Lung (tissue), 12 donors: ENCODE measurements around the gene STAT6. TPM values are rescaled to one million over a fixed set of nuclear protein-coding genes. Genes with fewer than 3 reads are reported as not detected.

Experiments
- ATAC-seq: fragments of 200-7000 bp; cut with Tn5 transposase; one replicate; pipeline ENCODE4 v1.9.1; 2020; ENCODE audit warnings: moderate number of reproducible peaks; ENCODE audit not compliant: insufficient read depth, low FRiP score
- DNase-seq, 3 donors: peaks; one replicate each; pipeline ENCODE4 v3.0.0-alpha.2; 2013 to 2017
- H3K27ac ChIP-seq, 2 donors: one replicate each; pipeline ENCODE4 v1.5.1; 2013; ENCODE audit warnings: mild to moderate bottlenecking in 2 of 2, moderate library complexity in 2 of 2, control low read depth in 1 of 2, inconsistent platforms in 1 of 2, low read depth in 1 of 2, low read length in 1 of 2
- H3K27me3 ChIP-seq, 3 donors: one replicate each; pipeline ENCODE4 v1.5.1; 2013; ENCODE audit warnings: low read length in 2 of 3; ENCODE audit not compliant: control insufficient read depth in 3 of 3, insufficient read depth in 3 of 3
- H3K36me3 ChIP-seq, 4 donors: one replicate each; pipeline ENCODE4 v1.5.1; 2013; ENCODE audit warnings: low read length in 4 of 4, mild to moderate bottlenecking in 1 of 4, moderate library complexity in 1 of 4; ENCODE audit not compliant: control insufficient read depth in 4 of 4, insufficient read depth in 4 of 4
- H3K4me1 ChIP-seq, 5 donors: one replicate each; pipeline ENCODE4 v1.5.1; 2013; ENCODE audit warnings: low read length in 5 of 5, mild to moderate bottlenecking in 2 of 5, moderate library complexity in 1 of 5; ENCODE audit not compliant: control insufficient read depth in 5 of 5, insufficient read depth in 5 of 5
- H3K4me3 ChIP-seq: one replicate; pipeline ENCODE4 v1.5.1; 2013; ENCODE audit warnings: mild to moderate bottlenecking, control low read depth, moderate library complexity
- H3K9ac ChIP-seq, 2 donors: one replicate each; pipeline ENCODE4 v1.5.1; 2013; ENCODE audit warnings: low read length in 2 of 2, control low read depth in 1 of 2; ENCODE audit not compliant: insufficient read depth in 1 of 2
- H3K9me3 ChIP-seq, 4 donors: one replicate each; pipeline ENCODE4 v1.5.1; 2013; ENCODE audit warnings: low read length in 3 of 4, mild to moderate bottlenecking in 1 of 4, moderate library complexity in 1 of 4; ENCODE audit not compliant: control insufficient read depth in 4 of 4, insufficient read depth in 3 of 4
- CTCF ChIP-seq: IDR thresholded peaks from 2 replicates; pipeline ENCODE4 v1.5.1; 2012; ENCODE audit warnings: mild to moderate bottlenecking; ENCODE audit errors: control extremely low read depth, extremely low read depth
- WGBS, 2 donors: extraction: QIAGEN DNeasy Blood & Tissue Kit; methylation state at CpG; one replicate each; pipeline ENCODE4 v1.1.7; 2013; 5-methylcytosine and 5-hydroxymethylcytosine counted together
- polyA plus RNA-seq, 2 donors: library from polyadenylated mRNA; stranded (reverse); fragments of 200-250 nt; gene quantifications; one replicate each; pipeline ENCODE4 v1.2.1, GENCODE V29; 2013
- total RNA-seq, 2 donors: library from RNA; depleted of rRNA in 1 of 2; stranded (reverse); fragments of >200 nt in 1 of 2; gene quantifications; one replicate each; pipeline ENCODE4 v1.2.1, GENCODE V29; 2014 to 2021
- donor health status: control.
- donor health status: control.
- donor health status: Bipolar disorder and iron deficiency.
- donor health status: healthy.
- donor health status: DM: yes; HTN: yes; CAD: no.

STAT6 gene
- total and polyA plus RNA-seq, 4 donors = 118 to 216 (median 174) TPM

DNA sequence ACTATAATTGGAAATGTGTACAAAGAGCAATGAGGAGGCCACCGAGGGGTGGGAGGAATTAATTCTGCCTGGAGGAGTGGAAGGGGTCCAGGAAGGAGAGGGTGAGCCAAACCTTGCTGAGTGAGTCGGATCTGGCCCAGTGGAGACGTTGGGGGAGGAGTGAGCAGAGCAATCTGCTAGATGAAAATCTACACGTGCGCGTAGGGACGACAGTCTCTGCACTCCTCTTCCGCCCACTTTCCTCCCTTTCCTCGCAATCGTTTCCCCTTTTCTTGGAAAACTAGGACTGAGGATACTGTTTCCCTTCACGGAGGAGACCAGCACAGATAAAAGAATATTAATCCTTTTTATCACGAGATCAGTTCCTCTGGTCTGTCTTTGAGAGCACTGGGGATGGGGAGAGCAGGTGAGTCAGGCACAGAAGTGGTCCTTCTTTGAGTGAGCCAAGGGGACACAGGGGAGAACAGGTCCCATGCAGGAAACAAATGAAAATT lies 25.1 kb downstream of the STAT6 start:
- Histone ChIP-seq H3K9ac (peak overlapping the region; percentile 41 to 69), H3K27me3 (no peaks in the 10 kb centered on the region), H3K27ac (peak overlapping the region; percentile 98 to 99), H3K36me3 (peaks cover 0 to 4% (median under 1%) of the 10 kb centered on the region in 4 donors), H3K4me1 (peaks cover 0 to 34% (median 16%) of the 10 kb centered on the region in 5 donors), H3K9me3 (no peaks in the 10 kb centered on the region), H3K4me3 (no peak overlapping the region)
- TF ChIP-seq CTCF = no peak
- WGBS, 2 donors = 7 to 14% methylated on average over 12 of the region's 12 CpGs
- DNase-seq (peak; percentile 85 to 95 (median 90)), ATAC-seq (no peak)

DNA sequence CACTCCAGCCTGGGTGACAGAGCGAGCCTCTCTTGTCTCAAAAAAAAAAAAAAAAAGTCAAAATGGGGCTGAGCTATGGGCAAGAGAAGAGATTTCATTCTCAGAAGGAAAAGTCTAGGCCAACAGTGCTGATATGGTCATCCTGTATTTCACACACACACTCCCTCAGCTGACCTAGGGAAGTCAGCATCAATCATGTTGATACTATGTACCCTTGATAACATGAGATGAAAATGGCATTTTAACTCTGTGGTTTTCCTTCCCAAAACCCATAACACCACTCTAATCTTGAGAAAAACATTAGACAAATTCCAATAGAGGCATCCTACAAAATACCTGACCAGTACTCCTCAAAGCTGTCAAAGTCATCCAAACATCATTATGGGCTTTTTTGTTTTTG lies 30.3 kb downstream of the STAT6 start:
- TF ChIP-seq CTCF = no peak
- ATAC-seq (no peak), DNase-seq (no peak)
- H3K27me3 ChIP-seq = no peaks in the 10 kb centered on the region
- H3K4me1 ChIP-seq = peaks cover 0 to 26% (median 16%) of the 10 kb centered on the region in 5 donors
- H3K27ac ChIP-seq = no peak overlapping the region
- peaks cover 0 to 3% (median 2%) of the 10 kb centered on the region in 4 donors for H3K36me3 ChIP-seq
- H3K9ac ChIP-seq = no peak overlapping the region
- WGBS, 2 donors = 94 to 100% methylated on average over 1 of the region's 1 CpG
- no peak overlapping the region for H3K4me3 ChIP-seq
- no peaks in the 10 kb centered on the region for H3K9me3 ChIP-seq

DNA sequence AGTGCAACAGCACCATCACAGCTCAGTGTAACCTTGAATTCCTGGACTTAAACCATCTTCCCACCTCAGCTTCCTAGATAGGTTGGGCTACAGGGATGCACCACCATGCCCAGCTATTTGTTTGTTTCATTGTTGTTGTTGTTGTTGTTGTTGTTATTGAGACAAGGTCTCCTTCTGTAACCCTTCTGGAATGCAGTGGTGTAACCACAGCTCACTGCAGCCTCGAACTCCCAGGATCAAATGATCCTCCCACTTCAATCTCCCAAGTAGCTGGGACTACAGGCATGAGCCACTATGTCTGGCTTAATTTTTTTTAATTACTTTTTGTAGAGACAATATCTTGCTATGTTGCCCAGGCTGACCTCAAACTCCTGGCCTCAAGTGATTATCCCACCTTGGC lies 31.3 kb downstream of the STAT6 start:
- H3K36me3 ChIP-seq = peaks cover 0 to 3% (median 2%) of the 10 kb centered on the region in 4 donors
- no peak for TF ChIP-seq CTCF
- H3K4me1 ChIP-seq = peaks cover 0 to 16% (median 7%) of the 10 kb centered on the region in 5 donors
- H3K9me3 ChIP-seq = no peaks in the 10 kb centered on the region
- peak overlapping the region in 1 of 2 donors; percentile 82 for H3K27ac ChIP-seq
- H3K27me3 ChIP-seq = no peaks in the 10 kb centered on the region
- peak overlapping the region in 1 of 2 donors; percentile 83 for H3K9ac ChIP-seq
- no peak overlapping the region for H3K4me3 ChIP-seq
- ATAC-seq (no peak), DNase-seq (no peak)
- 62 to 80% methylated on average over 1 of the region's 1 CpG for WGBS, 2 donors
